ENCODE results near the gene PIGR.

Gene PIGR

DNA sequence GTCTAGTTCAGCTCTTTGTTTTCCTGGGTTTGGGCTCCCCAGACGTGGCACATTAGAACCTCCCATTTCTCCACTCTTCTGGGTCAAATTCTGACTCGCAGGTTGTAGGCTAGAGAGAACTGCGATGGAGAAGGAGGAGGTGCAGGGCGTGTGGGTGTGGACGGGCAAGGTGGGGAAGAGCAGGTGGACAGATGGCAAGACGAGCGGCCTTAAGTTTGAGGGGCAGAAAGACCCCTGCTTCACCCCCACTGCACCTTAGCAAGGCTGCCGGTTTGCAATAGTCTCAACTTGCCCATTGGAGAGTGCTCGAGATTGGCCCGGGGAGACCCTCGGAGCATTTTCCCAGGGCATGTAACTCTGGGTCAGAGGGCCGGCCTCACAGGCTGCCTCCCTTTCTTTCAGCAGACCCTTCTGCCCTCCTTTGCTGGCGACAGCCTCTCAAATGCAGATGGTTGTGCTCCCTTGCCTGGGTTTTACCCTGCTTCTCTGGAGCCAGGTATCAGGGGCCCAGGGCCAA is 47.3 kb downstream of the PIGR start:
- no peaks in the 10 kb centered on the region for H4K20me1 ChIP-seq (ENCODE audit: insufficient read depth, low read length)
- H2AFZ ChIP-seq (ENCODE audit: low read depth, low read length): no peak overlapping the region
- H3K4me1 ChIP-seq (ENCODE audit: low read length): peaks cover 5% of the 10 kb centered on the region
- no peak overlapping the region for H3K9ac ChIP-seq (ENCODE audit: low read length)
- no peak overlapping the region for H3K4me2 ChIP-seq (ENCODE audit: low read length)
- TF ChIP-seq EZH2phosphoT487 (IDR thresholded peaks at IDR 0.05; ENCODE audit: low read depth): no peak
- TF ChIP-seq, protein P1, sequence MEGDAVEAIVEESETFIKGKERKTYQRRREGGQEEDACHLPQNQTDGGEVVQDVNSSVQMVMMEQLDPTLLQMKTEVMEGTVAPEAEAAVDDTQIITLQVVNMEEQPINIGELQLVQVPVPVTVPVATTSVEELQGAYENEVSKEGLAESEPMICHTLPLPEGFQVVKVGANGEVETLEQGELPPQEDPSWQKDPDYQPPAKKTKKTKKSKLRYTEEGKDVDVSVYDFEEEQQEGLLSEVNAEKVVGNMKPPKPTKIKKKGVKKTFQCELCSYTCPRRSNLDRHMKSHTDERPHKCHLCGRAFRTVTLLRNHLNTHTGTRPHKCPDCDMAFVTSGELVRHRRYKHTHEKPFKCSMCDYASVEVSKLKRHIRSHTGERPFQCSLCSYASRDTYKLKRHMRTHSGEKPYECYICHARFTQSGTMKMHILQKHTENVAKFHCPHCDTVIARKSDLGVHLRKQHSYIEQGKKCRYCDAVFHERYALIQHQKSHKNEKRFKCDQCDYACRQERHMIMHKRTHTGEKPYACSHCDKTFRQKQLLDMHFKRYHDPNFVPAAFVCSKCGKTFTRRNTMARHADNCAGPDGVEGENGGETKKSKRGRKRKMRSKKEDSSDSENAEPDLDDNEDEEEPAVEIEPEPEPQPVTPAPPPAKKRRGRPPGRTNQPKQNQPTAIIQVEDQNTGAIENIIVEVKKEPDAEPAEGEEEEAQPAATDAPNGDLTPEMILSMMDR (IDR thresholded peaks at IDR 0.05; ENCODE audit: low read depth, low read length): no peak
- H3K79me2 ChIP-seq (ENCODE audit: low read length): no peaks in the 10 kb centered on the region
- no peaks in the 10 kb centered on the region for H3K36me3 ChIP-seq (replicated peaks; ENCODE audit: low read depth, low read length)
- H3K9me3 ChIP-seq (ENCODE audit: insufficient read depth, low read length): no peaks in the 10 kb centered on the region
- peaks cover 20% of the 10 kb centered on the region for H3K27me3 ChIP-seq (ENCODE audit: low read depth, low read length)
- no peak overlapping the region for H3K4me3 ChIP-seq (ENCODE audit: low read length)
- no peak overlapping the region for H3K27ac ChIP-seq (ENCODE audit: low read length)

DNA sequence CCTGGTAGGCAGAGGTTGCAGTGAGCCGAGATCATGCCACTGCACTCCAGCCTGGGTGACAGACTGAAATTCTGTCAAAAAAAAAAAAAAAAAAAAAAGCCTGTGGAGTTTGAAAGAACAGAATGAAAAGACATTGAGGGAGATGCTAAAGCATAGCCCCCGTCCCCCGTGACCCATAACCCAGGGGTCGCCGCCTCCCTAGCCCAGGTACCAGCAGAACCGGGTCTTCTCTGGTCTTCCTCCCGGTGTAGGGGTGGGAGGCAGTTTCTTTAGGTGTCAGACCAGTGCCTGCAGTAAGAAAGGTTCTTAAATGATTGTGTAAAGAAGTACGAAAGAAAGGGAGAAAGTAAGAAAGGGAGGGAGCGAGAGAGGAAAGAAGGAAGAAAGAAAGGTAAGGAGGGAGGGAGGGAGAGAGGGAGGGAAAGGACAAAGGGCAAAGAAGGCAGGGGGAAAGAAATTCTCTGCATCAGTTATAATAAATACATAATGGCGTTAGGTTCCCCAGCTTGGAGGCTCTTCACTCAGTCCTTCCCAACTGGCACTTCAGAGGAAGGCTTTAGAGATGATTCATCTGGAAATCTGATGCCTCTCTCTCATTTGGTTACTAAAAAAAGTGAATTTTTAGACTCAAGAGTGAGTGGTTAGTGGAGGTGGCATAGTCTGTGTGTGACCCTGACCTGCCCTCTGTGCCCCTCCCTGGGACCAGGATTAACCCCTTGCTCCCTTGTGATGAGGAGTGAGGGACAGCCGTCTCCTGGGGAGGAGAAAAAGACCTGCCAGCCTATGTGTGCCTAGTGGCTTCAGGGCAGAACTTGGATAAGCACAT is 48.0 kb downstream of the PIGR start:
- no peaks in the 10 kb centered on the region for H3K9me3 ChIP-seq (ENCODE audit: insufficient read depth, low read length)
- no peaks in the 10 kb centered on the region for H4K20me1 ChIP-seq (ENCODE audit: insufficient read depth, low read length)
- no peak overlapping the region for H3K4me3 ChIP-seq (ENCODE audit: low read length)
- H3K27me3 ChIP-seq (ENCODE audit: low read depth, low read length): peaks cover 20% of the 10 kb centered on the region
- H3K27ac ChIP-seq (ENCODE audit: low read length): no peak overlapping the region
- no peaks in the 10 kb centered on the region for H3K79me2 ChIP-seq (ENCODE audit: low read length)
- H3K4me2 ChIP-seq (ENCODE audit: low read length): no peak overlapping the region
- H2AFZ ChIP-seq (ENCODE audit: low read depth, low read length): no peak overlapping the region
- peaks cover 11% of the 10 kb centered on the region for H3K4me1 ChIP-seq (ENCODE audit: low read length)
- no peak overlapping the region for H3K9ac ChIP-seq (ENCODE audit: low read length)
- no peak for TF ChIP-seq EZH2phosphoT487 (IDR thresholded peaks at IDR 0.05; ENCODE audit: low read depth)
- TF ChIP-seq, protein P1 (IDR thresholded peaks at IDR 0.05; ENCODE audit: low read depth, low read length): no peak
- no peaks in the 10 kb centered on the region for H3K36me3 ChIP-seq (replicated peaks; ENCODE audit: low read depth, low read length)

DNA sequence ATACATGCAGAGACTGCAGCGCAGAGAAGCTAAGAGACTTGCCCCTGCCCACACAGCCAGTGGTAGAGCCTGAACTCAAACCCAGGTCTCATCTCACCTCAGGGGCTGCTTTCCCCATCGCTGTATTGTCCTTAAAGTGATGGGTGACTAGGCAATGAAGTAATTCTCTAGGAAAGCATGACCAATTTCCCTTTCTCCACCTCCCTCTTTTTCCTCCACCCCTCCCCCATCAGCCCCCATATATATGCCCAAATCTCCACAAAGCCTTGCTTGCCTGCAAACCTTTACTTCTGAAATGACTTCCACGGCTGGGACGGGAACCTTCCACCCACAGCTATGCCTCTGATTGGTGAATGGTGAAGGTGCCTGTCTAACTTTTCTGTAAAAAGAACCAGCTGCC is 49.1 kb downstream of the PIGR start, which contains the start of gene IL24:
Gene IL24 (plus strand): TSS at position 269 of the 400 bp plus-strand sequence. CDS start 390 bp downstream, outside the sequence.
- H3K4me3 ChIP-seq (ENCODE audit: low read length): no peak within 1 kb of the TSS
- H4K20me1 ChIP-seq (ENCODE audit: insufficient read depth, low read length): no peaks in the 10 kb centered on the region
- H3K27me3 ChIP-seq (ENCODE audit: low read depth, low read length): peaks cover 24% of the 10 kb centered on the region
- no peak within 1 kb of the TSS for H3K4me2 ChIP-seq (ENCODE audit: low read length)
- H2AFZ ChIP-seq (ENCODE audit: low read depth, low read length): no peak within 1 kb of the TSS
- H3K9me3 ChIP-seq (ENCODE audit: insufficient read depth, low read length): no peaks in the 10 kb centered on the region
- H3K27ac ChIP-seq (ENCODE audit: low read length): no peak within 1 kb of the TSS
- no peak within 1 kb of the TSS for H3K9ac ChIP-seq (ENCODE audit: low read length)
- H3K79me2 ChIP-seq (ENCODE audit: low read length): no peaks in the 10 kb centered on the region
- TF ChIP-seq, protein P1 (IDR thresholded peaks at IDR 0.05; ENCODE audit: low read depth, low read length): no peak
- no peak for TF ChIP-seq EZH2phosphoT487 (IDR thresholded peaks at IDR 0.05; ENCODE audit: low read depth)
- H3K36me3 ChIP-seq (replicated peaks; ENCODE audit: low read depth, low read length): no peaks in the 10 kb centered on the region
- peaks cover 11% of the 10 kb centered on the region for H3K4me1 ChIP-seq (ENCODE audit: low read length)

DNA sequence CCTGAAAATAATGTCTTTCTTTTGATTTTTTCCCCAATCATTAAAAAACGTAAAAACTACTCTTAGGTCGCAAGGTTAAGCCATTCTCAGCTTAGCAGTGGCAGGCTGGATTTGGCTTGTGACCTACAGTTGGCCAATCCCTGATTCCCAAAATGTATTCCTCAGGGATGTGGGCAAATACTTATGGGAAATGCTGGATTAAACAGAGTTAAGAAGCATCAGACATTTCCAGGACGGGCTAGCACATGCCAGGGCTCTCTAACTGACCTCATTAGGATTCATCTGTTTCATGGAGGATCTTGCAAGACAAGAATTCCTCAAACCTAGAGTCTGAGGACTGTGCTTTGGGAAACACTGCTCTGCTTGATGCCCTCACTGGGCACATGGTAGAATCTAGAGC is 50.0 kb downstream of the PIGR start:
- no peak overlapping the region for H3K4me3 ChIP-seq (ENCODE audit: low read length)
- TF ChIP-seq EZH2phosphoT487 (IDR thresholded peaks at IDR 0.05; ENCODE audit: low read depth): no peak
- TF ChIP-seq, protein P1 (IDR thresholded peaks at IDR 0.05; ENCODE audit: low read depth, low read length): no peak
- no peak overlapping the region for H3K4me2 ChIP-seq (ENCODE audit: low read length)
- no peaks in the 10 kb centered on the region for H3K9me3 ChIP-seq (ENCODE audit: insufficient read depth, low read length)
- no peaks in the 10 kb centered on the region for H3K79me2 ChIP-seq (ENCODE audit: low read length)
- no peaks in the 10 kb centered on the region for H4K20me1 ChIP-seq (ENCODE audit: insufficient read depth, low read length)
- H2AFZ ChIP-seq (ENCODE audit: low read depth, low read length): no peak overlapping the region
- no peaks in the 10 kb centered on the region for H3K36me3 ChIP-seq (replicated peaks; ENCODE audit: low read depth, low read length)
- H3K4me1 ChIP-seq (ENCODE audit: low read length): peaks cover 11% of the 10 kb centered on the region
- peaks cover 34% of the 10 kb centered on the region for H3K27me3 ChIP-seq (ENCODE audit: low read depth, low read length)
- H3K9ac ChIP-seq (ENCODE audit: low read length): no peak overlapping the region
- no peak overlapping the region for H3K27ac ChIP-seq (ENCODE audit: low read length)
